Measurements from ENCODE around the gene LMAN2L. TPM values are rescaled to one million over a fixed set of nuclear protein-coding genes. Genes with fewer than 3 reads are reported as not detected.

LMAN2L gene
- total RNA-seq, 6 donors from 2014 or later: 11.5 to 18.9 (median 15.2) TPM

DNA sequence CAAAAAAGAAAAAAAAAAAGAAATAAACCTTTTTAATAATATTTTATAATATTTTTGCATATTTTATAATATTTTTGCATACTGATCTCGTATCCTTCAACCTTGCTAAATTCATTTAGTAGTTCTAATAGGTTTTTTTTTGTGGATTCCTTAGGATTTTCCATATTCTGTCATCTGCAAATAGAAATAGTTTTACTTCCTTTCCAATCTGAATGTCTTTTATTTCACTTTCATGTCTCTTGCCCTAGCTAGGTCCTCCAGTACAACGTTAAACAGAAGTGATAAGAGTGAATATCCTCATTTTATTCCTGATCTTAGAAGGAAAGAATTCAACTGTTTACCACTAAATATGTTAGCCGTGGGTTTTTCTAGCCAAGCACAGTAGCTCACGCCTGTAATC is 13.7 kb downstream of the LMAN2L start:
- Histone ChIP-seq H3K4me3 (no peak overlapping the region), H3K4me1 (peaks cover 0 to 8% (median 3%) of the 10 kb centered on the region in 4 donors), H3K27me3 (no peaks in the 10 kb centered on the region), H3K36me3 (peaks cover 11 to 67% (median 36%) of the 10 kb centered on the region in 4 donors), H3K27ac (no peak overlapping the region), H3K9me3 (no peaks in the 10 kb centered on the region)
- no peak for TF ChIP-seq POLR2AphosphoS5 (IDR thresholded peaks at IDR 0.05)
- TF ChIP-seq POLR2A (IDR thresholded peaks at IDR 0.05): no peak
- TF ChIP-seq, protein P1, sequence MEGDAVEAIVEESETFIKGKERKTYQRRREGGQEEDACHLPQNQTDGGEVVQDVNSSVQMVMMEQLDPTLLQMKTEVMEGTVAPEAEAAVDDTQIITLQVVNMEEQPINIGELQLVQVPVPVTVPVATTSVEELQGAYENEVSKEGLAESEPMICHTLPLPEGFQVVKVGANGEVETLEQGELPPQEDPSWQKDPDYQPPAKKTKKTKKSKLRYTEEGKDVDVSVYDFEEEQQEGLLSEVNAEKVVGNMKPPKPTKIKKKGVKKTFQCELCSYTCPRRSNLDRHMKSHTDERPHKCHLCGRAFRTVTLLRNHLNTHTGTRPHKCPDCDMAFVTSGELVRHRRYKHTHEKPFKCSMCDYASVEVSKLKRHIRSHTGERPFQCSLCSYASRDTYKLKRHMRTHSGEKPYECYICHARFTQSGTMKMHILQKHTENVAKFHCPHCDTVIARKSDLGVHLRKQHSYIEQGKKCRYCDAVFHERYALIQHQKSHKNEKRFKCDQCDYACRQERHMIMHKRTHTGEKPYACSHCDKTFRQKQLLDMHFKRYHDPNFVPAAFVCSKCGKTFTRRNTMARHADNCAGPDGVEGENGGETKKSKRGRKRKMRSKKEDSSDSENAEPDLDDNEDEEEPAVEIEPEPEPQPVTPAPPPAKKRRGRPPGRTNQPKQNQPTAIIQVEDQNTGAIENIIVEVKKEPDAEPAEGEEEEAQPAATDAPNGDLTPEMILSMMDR (IDR thresholded peaks at IDR 0.05): no peak
- TF ChIP-seq EP300 (IDR thresholded peaks at IDR 0.05): no peak
- no peak for DNase-seq
- WGBS, 2 donors: 87 to 88% methylated on average over 4 of the region's 4 CpGs
- no peak for ATAC-seq (ENCODE audit: low FRiP score in 2 of 2)

DNA sequence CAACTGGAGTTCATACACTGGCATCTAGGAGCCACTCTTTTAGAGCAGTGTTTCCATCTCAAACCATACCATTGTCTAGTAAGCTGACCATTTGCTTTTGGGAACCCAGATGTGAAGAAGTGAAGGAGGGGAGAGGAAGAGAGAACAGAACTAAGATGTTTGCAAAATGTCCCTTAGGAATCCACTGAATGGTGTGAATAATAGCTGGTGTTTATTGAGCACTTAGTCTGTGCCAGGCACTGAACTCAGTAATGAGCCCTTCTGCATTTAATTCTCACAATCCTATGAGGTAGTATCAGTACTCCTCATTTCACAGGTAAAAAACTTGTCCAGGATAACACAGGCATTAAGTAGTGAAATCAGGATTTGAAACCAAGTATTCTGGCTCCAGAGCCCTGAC is 23.5 kb downstream of the LMAN2L start:
- H3K36me3 ChIP-seq: peaks cover 0 to 15% (median 7%) of the 10 kb centered on the region in 4 donors
- no peak overlapping the region for H3K27ac ChIP-seq
- TF ChIP-seq POLR2A (IDR thresholded peaks at IDR 0.05): no peak
- TF ChIP-seq, protein P1 (IDR thresholded peaks at IDR 0.05): no peak
- TF ChIP-seq POLR2AphosphoS5 (IDR thresholded peaks at IDR 0.05): no peak
- no peak for TF ChIP-seq EP300 (IDR thresholded peaks at IDR 0.05)
- no peaks in the 10 kb centered on the region for H3K9me3 ChIP-seq
- ATAC-seq (ENCODE audit: low FRiP score in 2 of 2) (no peak), DNase-seq (no peak)
- no peaks in the 10 kb centered on the region for H3K4me1 ChIP-seq
- H3K27me3 ChIP-seq: no peaks in the 10 kb centered on the region
- no peak overlapping the region for H3K4me3 ChIP-seq

DNA sequence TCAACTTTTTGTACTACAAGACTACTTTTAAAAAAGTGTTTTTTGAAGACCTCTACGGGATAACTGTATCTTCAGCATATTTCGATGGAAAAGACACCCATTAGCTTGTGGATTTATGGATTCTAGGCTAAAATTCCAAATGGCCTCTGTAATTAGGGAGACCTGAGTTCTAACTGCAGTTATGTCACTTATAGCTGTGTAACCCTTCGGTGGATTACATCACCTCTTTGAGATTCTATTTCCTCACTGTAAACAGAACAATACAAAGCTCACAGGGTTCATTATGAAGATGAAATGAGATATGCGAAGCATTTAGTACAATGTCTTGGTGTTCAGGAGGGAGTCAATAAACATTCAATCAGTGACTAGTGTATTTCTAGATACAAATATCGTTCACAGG is 24.2 kb downstream of the LMAN2L start:
- H3K9me3 ChIP-seq: no peaks in the 10 kb centered on the region
- TF ChIP-seq POLR2AphosphoS5 (IDR thresholded peaks at IDR 0.05): no peak
- TF ChIP-seq, protein P1 (IDR thresholded peaks at IDR 0.05): no peak
- TF ChIP-seq EP300 (IDR thresholded peaks at IDR 0.05): no peak
- no peak for TF ChIP-seq POLR2A (IDR thresholded peaks at IDR 0.05)
- H3K4me3 ChIP-seq: no peak overlapping the region
- no peak for ATAC-seq (ENCODE audit: low FRiP score in 2 of 2)
- 70 to 74% methylated on average over 5 of the region's 5 CpGs for WGBS, 2 donors
- H3K27me3 ChIP-seq: no peaks in the 10 kb centered on the region
- H3K4me1 ChIP-seq: no peaks in the 10 kb centered on the region
- H3K36me3 ChIP-seq: peaks cover 0 to 22% (median 14%) of the 10 kb centered on the region in 4 donors
- DNase-seq: no peak
- H3K27ac ChIP-seq: no peak overlapping the region

DNA sequence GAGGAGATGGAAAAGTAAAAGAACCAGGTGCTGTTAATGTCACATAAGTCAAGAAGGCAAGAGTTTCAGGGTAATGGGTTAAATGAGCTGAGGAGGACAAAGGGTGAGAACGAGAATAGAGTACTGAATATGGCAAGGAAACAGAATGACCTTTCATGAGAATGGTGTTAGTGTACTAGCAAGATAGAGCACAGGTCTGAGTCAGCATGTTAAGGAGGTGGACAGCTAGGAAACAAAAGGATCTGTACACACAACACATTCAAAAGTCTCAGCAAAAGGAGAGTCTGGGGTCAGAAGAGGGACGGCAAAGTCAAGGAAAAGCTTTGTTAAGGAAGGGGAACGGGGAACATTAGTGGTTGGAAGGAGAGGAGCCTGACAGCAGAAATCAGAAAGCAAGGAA is 28.9 kb downstream of the LMAN2L start:
- ATAC-seq (ENCODE audit: low FRiP score in 2 of 2): no peak
- 89 to 91% methylated on average over 3 of the region's 3 CpGs for WGBS, 2 donors
- H3K36me3 ChIP-seq: peaks cover 14 to 61% (median 49%) of the 10 kb centered on the region in 4 donors

More for the DNA sequence above, 28.9 kb downstream of the LMAN2L start:
- no peak for TF ChIP-seq EP300 (IDR thresholded peaks at IDR 0.05)
- TF ChIP-seq POLR2A (IDR thresholded peaks at IDR 0.05): no peak
- TF ChIP-seq, protein P1 (IDR thresholded peaks at IDR 0.05): no peak
- TF ChIP-seq POLR2AphosphoS5 (IDR thresholded peaks at IDR 0.05): no peak
- Histone ChIP-seq H3K4me3 (no peak overlapping the region), H3K27me3 (no peaks in the 10 kb centered on the region), H3K9me3 (no peaks in the 10 kb centered on the region), H3K4me1 (no peaks in the 10 kb centered on the region), H3K27ac (no peak overlapping the region)
- no peak for DNase-seq
